Measurements from ENCODE around the gene AGTRAP.

Gene AGTRAP

DNA sequence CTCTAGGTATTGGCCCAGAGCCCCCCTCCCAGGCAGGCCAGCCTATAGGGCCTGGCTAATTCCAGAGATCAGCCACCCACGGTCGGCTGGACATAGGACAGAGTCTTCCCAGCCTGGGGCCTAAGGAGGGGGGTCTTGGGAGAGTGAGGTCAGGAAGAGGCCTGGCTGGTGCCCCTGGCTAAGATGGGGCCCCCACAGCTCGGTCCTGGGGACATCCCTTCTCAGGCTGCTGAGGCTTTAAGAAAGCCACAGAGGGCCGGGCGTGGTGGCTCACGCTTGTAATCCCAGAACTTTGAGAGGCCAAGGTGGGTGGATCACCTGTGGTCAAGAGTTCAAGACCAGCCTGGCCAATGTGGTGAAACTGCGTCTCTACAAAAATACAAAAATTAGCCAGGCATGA, 28.6 kb downstream of the AGTRAP start:
- no peak for DNase-seq

DNA sequence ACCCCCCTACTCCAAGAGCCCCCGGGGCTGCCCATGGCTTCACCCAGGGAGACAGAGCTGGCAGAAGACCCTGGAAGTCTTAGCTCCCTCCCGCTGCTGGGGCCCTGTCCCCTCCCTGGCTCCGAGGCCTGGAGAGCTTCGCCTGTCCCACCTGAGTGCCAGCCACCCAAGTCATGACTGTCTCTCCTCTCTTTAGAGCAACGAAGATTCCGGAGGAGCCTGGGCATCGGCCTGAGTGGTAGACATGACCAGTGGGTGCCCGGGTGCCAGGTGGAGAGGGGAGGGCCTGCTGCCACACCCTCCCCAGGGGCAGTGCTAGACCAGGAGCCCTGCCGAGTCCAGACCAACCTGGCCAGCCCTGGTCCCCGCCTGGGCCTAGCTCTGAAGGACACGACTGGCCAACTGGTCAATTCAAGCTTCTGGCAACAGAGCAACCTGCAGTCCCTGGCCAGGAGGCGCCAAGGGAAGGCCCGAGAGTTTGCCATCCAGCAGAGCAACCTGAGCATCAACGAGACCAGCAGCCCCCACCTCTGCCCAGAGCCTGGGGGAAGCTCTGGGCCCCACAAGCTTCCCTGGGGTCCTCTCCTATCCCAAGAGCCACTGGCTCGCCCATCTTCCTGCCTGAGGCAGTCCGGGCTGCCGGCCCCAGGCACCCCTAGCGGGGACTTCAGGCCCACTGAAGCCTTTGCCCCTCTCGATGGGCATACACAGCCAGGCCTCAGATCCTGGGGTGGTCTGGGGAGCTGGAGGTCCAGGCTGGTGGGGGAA, 29.9 kb downstream of the AGTRAP start:
- no peak for DNase-seq

DNA sequence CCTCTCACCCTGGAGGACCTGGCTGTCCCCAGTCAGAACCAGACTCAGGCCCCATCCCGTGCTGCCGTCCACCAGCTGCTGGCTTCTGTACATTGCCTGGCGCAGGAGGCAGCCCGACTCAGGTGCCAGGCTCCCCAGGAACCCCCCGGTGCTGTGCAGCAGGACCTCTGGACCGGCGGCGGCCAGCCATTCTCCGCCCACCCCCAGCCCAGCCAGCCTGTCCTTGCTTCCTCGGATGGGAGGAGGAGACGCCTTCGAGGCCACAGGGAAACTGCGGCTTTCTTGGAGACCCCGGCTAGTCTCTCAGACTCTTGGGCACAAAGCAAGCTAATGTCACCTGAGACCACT, 30.5 kb downstream of the AGTRAP start:
- DNase-seq, result no peak

DNA sequence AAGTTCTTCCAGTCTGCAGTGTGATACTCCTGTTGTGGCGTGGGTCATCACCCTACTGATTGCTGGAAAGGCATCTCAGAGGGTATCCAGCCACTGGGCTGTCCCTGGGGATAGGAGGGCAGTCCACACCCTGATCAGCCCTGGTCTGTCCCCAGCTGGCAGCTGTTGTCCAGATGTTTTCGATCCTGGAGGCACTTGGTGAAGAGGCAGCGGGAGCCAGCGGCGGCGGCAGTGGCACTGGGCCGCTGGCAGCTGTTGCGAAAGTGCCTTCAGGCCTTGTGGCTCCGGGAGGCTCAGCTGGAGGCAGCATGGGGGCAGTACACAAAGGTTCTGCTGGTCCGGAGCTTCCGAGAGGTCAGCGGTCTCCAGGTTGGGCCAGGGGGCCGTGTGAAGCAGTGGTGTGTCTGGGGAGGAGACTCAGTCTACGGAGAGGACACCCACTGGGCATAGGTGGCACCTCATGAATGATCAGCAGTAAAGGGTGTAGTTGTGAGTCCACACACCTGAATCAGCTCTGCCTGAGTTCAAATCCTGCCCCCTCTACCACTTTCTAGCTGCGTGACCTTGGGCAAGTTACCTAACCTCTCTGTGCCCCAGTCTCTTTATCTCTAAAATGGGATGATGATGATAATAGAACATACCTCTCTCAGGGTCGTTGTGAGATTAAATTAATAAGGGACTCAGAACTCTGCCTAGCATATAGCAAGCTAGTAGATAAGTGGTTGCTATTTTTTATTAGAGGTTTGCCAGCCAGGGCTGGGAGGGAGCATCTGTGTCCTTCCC, 32.2 kb downstream of the AGTRAP start:
- no peak for DNase-seq

DNA sequence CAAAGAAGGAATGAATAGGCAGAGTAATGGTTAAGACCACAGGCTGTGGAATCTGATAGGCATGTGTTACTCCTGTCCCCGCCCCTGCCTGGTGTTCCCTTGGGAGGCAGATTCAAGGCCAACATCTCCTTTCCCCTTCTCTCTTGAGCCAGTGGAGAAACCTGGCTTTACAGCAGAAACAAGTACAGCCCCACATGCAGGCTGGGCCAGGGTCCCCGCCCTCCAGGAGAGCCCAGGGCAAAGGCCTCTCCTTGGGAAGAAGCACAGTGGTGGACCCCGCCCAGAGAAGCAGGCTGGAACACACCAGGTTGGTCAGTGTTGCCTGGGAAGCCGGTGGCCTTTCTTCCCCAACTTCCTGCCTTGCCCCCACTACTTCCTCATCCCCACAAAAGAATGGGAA, 32.9 kb downstream of the AGTRAP start:
- DNase-seq, result peak; percentile 16

DNA sequence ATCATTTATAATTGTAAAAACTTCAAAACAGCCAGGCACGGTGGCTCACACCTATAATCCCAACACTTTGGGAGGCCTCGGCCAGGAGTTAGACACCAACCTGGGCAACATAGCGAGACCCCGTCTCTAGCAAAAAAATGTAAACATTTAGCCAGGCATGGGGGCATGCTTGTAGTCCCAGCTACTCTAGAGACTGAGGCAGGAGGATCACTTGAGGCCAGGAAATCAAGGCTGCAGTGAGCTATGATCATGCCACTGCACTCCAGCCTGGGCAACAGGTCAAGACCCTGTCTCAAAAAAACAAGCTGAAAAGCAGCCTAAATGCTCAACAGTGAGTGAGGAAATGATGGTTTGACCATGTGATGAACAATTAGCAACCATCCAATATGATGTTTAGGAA, 33.3 kb downstream of the AGTRAP start:
- no peak for DNase-seq

DNA sequence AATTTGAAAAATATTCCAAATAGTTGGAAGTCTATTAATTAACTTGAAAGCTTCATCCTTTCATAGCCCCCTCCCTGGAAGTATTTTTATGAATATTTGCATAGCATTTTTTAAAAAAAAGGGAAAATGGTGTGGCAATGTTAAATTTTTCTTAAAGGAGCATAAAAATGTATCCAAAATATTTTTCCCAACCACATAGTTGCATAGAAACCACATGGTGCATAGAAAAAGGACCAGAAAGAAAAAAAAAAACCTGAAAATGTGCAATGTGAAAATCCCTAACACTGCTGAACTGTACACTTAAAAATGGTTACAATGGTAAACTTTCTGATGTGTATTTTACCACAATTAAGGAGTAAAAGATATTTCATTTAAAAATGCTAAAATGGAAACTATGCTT, 34.1 kb downstream of the AGTRAP start:
- peak; percentile 7 for DNase-seq

DNA sequence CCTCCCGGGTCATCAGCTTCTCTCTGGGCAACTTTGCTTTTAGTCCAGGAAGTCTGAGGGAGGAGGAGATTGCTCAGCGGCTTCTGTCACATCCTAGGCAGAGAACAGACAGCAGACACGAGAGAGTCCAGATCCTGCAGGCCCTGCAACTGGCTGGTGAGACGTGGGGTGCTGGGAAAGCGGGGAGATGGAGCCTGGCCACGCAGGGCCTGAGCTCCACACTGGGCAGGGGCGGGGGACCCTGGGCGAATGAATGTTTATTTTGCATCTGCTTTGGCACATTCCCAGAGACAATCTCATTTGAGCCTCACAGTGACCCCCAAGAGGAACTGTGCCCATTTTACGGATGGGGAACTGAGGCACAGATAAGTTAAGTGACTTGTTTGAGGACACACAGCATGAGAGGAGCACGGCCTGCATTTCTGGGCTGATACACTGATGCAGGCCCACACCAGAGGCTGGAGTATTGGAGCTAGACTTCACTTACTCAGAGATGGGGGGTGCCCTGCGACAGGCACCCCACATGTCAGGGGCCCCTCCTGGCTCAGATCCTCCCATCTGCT, 35.6 kb downstream of the AGTRAP start:
- DNase-seq, result no peak

DNA sequence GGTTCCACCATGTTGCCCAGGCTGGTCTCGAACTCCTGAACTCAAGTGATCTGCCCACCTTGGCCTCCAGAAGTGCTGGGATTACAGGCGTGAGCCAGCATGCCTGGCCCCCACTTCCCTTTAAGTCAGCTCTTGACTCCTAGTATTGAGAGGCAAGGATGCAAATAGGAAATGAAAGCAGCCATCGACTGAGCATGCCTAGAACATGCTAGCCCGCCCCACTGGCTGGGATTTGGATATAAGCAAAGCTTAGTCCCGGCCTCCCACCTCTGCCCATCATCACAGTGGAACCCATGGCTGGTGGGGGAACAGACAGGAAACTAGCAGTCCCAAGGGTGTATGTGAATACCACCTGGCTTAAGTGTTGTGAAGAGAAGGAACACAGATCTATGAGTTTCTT, 36.5 kb downstream of the AGTRAP start:
- no peak for DNase-seq

DNA sequence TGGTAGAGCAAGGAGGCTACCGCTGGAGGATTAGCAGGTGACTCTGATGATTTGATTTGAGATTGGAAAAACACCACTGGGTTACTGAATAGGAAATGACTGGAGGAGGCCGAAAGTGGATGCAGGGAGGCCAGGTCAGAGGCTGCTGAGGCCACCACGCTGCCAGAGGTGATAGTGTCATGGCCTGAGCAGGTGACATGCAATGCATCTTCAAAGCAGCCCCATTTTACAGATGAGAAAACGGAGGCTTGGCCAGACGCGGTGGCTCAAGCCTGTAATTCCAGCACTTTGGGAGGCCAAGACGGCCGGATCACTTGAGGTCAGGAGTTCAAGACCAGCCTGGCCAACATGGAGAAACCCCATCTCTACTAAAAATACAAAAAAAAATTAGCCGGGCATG, 38.8 kb downstream of the AGTRAP start:
- DNase-seq, result no peak

DNA sequence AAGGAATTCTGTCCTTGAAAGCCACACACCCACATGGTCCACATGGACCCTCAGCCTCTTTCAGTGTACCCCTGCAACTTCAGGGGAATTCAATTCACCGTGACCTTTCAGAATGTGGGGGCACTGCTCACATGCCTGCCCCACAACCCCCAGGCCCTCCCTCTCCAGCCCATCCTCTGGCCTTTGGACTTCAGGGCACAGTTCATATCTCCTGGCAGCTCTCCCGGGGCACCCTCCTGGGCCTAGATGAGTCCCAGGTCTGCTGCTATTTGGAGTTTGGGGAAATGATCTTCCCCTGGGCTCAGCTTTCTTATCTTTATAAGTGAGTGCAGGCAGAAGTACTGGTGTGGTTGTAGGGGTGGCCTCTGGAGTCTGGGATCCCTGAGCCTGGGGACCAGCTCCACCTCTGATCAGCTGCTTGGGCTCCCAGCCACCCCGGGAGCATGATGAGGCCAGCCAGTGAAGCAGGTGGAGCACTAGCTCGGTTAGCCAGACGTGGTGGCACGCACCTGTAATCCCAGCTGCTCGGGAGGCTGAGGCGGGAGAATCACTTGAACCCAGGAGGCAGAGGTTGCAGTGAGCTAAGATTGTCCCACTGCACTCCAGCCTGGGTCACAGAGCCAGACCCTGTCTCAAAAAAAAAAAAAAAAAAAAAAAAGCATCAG, 41.9 kb downstream of the AGTRAP start:
- no peak for DNase-seq

DNA sequence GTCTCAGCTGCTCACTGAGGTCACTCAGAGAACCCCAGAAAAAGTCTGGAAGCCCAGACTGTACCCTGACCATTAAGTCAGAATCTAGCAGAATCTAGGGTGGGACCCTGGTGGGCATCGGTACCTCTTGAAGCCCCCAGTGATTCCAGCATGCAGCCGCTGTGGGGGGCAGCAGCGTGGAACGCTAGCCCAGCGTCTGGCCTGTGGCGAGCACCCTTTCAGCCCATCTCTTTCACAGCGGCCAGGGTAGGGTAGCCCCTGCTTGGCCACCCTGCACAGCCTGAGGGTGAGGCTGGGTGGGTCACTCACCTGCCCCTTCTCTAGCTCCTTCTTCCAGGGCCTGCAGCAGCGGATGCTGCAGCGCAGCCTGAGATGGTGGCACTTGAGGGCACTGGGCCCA, 42.4 kb downstream of the AGTRAP start:
- no peak for DNase-seq

DNA sequence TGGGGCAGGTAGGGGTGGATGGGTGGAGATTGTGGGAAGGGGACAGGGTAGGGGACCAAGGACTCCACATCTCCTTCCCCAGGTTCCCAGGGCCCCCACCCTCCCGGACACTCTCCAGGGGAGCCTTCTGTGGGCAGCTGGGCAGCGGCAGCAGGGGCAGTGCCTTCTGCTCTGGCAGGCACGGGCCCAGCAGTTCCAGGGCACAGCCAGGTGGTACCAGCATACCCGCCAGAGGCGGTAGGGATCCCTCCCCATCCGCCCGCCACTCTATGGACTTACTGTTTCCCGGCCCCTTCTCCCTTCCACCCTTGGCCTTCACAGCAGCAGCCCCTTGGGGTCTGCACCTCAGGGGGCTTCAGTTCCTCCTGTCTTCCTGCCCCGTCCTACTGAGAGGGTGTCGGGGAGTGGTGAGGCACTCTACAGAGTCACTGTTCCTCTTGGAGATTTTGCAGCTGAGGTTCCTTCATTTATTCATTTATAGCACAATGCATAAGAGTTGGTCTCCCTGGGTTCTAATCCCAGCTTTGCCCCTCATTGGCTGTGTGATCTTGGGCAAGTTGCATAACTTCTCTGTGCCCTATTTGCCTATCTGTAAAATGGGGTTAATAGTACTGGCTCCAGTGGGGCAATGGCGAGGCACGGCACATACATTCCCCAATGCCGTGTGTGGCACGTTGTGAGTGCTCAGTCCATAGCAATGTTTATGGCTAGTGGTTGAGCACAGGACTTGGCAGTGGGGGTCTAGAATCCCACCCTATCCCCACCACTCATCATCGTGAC, 43.1 kb downstream of the AGTRAP start:
- DNase-seq, result no peak

DNA sequence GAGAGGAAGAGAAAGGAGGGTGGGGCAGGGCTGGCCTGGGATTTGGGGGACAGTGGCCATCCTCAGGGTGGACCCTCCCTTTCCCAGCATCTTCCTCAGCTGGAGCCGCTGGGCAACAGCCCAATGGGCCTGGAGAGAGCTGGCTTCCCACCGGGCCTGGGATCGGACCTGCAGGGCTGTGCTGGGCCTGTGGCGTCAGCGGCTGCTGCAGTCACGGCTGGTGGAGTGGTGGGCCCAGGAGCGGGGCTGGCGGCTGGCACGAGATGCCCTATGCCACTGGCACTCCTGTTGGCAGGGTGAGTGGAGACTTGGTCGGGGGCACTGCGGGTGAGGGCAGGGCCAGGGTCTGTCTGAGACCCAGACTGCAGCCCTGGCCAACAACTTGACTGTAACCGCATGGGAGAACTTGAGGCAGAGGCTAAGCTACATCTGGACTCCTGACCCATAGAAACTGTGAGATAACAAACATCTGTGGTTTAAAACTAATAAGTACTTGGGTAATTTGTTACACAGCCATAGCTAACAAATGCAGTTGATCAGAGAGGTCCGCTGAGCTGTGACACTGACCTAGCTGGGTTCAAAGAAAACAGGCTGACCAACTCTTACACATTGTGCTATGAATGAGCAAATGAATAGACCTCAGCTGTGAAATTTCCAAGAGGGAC, 43.9 kb downstream of the AGTRAP start:
- no peak for DNase-seq

DNA sequence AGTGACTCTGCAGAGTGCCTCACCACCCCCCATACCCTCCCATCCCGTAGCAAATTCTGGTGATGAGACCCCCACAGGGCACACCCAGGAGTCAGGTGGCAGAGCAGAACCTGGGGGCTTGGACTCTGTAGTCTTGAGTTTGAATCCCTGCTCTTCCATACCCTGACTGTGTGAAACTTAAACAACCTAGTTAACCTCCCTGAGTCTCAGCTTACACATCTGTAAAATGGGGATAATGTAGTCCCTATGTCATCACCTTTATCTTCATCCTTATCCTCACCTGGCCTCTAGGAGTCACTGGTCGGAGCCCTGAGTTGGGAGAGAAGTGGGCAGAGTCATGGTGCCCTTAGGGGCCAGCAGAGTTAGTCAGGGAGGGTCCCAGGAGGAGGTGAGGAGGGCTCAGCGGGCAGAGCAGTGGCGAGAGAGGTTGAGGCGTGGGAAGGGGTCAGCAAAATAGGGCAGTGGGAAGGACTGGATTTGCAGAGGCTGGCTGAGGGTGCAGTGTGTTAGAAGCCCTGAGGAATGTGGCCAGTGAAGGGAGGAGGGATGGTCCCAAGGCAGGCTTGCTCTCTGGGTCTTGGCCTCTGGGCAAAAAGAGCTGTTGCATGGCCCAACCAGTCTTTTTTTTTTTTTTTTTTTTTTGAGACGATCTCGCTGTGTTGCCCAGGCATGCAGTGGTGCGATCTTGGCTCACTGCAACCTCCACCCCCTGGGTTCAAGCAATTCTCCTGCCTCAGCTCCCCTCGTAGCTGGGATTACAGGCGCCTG, 44.6 kb downstream of the AGTRAP start:
- no peak for DNase-seq

DNA sequence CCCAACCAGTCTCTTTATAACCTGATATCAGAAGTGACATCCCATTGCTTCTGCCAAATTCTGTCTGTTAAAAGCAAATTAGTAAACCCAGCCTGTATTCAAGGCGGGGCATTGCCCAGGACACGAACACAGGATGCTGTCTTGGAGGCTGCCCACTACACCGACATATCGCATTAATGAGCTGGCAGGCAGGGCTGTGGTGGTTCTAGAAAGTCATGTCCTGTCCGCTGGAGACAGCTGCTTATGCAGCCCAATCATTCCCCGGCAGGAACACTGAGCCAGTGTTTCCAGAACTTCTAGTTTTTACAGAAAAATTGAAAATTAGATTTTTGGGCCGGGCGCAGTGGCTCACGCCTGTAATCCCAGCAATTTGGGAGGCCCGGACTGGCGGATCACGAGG, 45.4 kb downstream of the AGTRAP start:
- DNase-seq, result no peak

DNA sequence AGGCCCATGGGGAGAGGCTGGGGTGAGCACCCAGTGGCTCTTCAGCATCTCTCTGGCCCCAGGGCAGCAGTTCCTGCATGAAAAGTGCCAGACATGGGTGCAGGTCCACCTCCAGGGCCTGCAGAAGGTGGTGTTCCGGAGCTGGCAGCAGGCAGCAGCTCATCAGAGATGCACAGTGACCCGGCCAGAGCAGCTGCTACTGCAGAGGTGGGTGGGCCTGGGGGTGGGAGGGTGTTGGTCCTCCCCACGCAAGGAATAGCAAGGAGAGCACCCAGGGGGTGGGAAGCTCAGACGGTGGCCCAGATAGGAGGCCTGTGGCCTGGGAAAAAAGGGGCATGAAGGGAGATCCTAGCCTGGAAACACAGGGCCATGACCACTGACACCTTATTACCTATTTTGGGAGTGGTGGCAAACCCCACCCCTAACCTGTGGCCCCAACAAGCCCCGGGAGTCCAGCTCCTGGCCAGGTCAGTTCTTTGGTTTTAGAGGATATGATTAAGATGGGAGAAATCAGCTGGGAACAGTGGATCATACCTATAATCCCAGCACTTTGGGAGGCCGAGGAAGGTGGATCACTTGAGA, 46.3 kb downstream of the AGTRAP start:
- DNase-seq, result no peak

DNA sequence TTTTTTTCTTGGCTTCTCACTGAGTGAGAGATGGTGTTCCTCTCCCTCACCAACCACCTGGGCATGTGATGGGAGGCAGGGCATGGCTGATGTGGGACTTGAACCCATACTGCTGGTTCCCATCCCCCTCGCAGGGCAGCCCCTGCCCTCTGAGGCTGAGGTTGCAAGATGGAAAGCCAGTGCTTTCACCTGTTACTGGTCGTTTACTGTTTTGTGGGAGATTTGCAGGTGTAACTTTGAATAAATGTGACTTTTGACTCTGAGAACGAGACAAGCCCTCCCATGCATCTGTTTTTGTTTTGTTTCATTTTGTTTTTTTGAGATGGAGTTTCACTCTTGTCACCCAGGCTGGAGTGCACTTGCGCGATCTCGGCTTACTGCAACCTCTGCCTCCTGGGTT, 47.6 kb downstream of the AGTRAP start:
- DNase-seq, result no peak

DNA sequence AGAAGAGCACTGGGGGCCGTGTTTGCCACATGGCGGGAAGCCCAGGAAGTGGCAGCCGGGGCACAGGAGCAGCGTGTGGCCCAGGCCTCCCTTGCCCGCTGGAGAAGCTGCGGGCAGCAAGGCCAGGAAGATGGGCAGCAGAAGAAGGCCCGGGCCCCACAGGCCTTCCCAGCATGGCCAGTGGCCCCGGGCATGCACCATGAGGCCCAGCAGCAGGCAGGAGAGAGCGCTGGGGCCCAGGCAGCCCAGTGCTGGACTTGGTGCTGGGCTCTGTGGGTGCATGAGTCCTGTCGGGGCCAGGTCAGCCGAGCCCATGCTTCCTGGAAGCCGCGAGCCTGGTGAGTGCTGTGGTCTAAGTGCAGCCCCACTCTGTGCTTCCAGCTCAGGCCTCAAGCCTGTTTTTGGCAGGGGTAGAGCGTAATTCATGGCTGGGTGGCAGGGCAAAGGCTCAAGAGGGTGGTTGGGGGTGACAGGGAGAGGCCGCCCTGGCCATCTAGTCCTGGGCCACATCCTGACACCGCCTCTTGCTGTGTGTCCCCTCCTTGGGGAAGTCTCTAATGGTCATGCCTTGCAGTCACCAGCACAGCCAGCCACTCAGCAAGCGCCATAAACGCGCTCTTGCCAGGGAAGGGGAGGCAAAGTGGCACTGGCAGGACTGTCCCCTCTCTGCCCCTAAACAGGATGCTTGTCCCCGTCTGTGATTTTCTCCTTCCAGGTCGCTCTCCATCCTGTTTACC, 48.5 kb downstream of the AGTRAP start:
- no peak for DNase-seq

DNA sequence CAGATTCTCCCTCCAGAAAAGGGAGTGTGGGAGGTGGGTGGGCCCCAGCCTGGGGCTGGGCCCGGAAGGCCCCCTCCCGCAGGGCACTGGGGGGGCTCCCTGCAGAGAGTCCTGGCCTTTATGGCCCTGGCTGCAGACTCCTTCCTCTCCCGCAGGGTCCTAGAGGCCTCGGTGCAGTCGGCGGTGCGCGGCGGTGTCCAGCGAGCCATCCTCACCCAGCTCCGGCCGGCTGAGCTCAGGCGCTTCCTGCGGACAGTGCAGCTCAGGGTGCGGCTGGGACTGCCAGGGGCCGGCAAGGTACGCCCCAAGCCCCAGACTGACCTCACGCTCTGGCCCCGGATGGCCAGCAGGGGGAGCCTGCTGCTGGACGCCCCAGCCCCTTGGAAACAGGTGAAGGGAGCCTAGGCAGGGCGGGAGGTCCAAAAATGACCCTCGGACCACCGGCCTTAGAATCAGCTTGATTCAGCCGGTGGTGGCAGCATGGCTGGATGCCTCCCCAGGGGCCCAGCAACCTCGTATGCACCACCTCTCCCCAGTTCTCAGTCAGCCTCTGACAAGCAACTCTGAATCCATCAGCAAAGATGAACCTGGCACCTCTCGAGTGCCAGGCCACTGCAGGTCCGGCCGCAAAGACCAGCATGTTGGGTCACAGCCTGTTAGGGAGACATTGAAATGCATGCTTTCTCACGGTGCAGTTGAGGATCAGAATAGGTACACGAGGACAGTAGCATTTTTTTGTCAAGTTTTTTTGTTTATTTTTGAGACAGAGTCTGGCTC, 49.2 kb downstream of the AGTRAP start:
- DNase-seq, result peak; percentile 25
